Gastrocnemius medialis (tissue), 4 donors: ENCODE results near the gene CHST14.

Experiments
- CTCF ChIP-seq, 5 experiments: fragments of 450-650 bp in 3 of 5; fragments of 200-600 bp in 2 of 5; sonication (generic) in 2 of 5; IDR thresholded peaks in 4 of 5; conservative IDR thresholded peaks in 1 of 5; 1 replicate in 4 of 5; 2 replicates in 1 of 5; pipeline ENCODE4 v1.5.1; 2016 to 2019; ENCODE audit warnings: antibody characterized with exemption in 5 of 5, mild to moderate bottlenecking in 3 of 5, moderate library complexity in 3 of 5
- POLR2A ChIP-seq, 2 donors: fragments of 450-650 bp; IDR thresholded peaks; one replicate each; pipeline ENCODE4 v1.6.1; 2017; ENCODE audit warnings: antibody characterized with exemption in 2 of 2, mild to moderate bottlenecking in 2 of 2, moderate library complexity in 2 of 2

GRCh38 chr15:40498418-40498817 is 27.6 kb downstream of the CHST14 start:
- TF ChIP-seq CTCF (IDR thresholded peaks at IDR 0.05 in 4 of 5, conservative IDR thresholded peaks at IDR 0.05 in 1 of 5) (no peak), POLR2A (IDR thresholded peaks at IDR 0.05) (no peak)
